K562 (cell line): ENCODE results near the gene DGCR6L. TPM values are rescaled to one million over a fixed set of nuclear protein-coding genes. Genes with fewer than 3 reads are reported as not detected.
A peak's percentile ranks its signal among the peaks of the same experiment; 100 is the strongest.
"Not testable (repeated sequence)": the region's sequence is repeated elsewhere in the genome, so short reads cannot be mapped to it uniquely, and the experiment has no call there.

ENCODE experiments used
- ATAC-seq: fragments of 200-7000 bp; cut with Tn5 transposase; 3 replicates; pipeline ENCODE4 v1.9.1; 2020; ENCODE audit warnings: moderate library complexity
- BruUV-seq: library from RNA; stranded (reverse); fragments of 400-500 nt; replicated peaks from 2 replicates; lab custom pipeline; 2021; lab: Mats Ljungman, UMichigan
- CTCF ChIA-PET: fragments of 300-600 bp; formaldehyde crosslinking; extraction: SDS; loops from one replicate; lab custom pipeline; 2021; ENCODE audit warnings: low intra/inter-chr PET ratio; lab: Yijun Ruan, JAX
- POLR2A ChIA-PET: fragments of 300-600, 350-650 bp; sonication (Branson Sonifier 250); formaldehyde crosslinking; extraction: SDS; loops from one replicate; lab custom pipeline; 2021; ENCODE audit warnings: antibody characterized with exemption, inconsistent platforms; lab: Yijun Ruan, JAX
- DNase-seq, 4 experiments: peaks; one replicate each; pipeline versions ENCODE4 v3.0.0 to v3.0.0-alpha.2; 2011 to 2018; ENCODE audit warnings: low spot score in 3 of 4, mixed read lengths in 3 of 4; ENCODE audit errors: extremely low read depth in 1 of 4
- FAIRE-seq: peaks from 2 replicates; lab custom pipeline; 2011; peaks lifted over from hg19 to GRCh38; lab: Jason Lieb, UNC
- H2AFZ ChIP-seq: 2 replicates; pipeline ENCODE4 v1.6.0; 2011; ENCODE audit warnings: low read depth, low read length, control low read depth, inconsistent platforms
- H3K27ac ChIP-seq: fragments of 200-600 bp; 3 replicates; pipeline ENCODE4 v1.8.0; 2011; ENCODE audit warnings: low read depth, mild to moderate bottlenecking, control low read depth, inconsistent platforms, low read length, moderate library complexity, mixed read lengths; ENCODE audit errors: extremely low read depth
- H3K27me3 ChIP-seq, 2 experiments: fragments of 300-600 bp in 1 of 2; 2 replicates in 1 of 2; 3 replicates in 1 of 2; pipeline versions ENCODE4 v1.6.0 to v1.8.0; 2011; ENCODE audit warnings: inconsistent platforms in 2 of 2, low read length in 2 of 2, mild to moderate bottlenecking in 1 of 2, mixed read lengths in 1 of 2, moderate library complexity in 1 of 2; ENCODE audit not compliant: control insufficient read depth in 2 of 2, insufficient read depth in 2 of 2
- H3K36me3 ChIP-seq: fragments of 300-600 bp; 3 replicates; pipeline ENCODE4 v1.8.0; 2011; ENCODE audit warnings: mild to moderate bottlenecking, low read length, inconsistent platforms; ENCODE audit not compliant: control insufficient read depth, insufficient read depth
- H3K4me1 ChIP-seq, 2 experiments: fragments of 200-600 bp in 1 of 2; replicated peaks in 1 of 2; 2 replicates in 1 of 2; 3 replicates in 1 of 2; pipeline versions ENCODE4 v1.5.1 to v1.8.0; 2011; ENCODE audit warnings: inconsistent platforms in 2 of 2, low read length in 2 of 2, mild to moderate bottlenecking in 1 of 2, mixed read lengths in 1 of 2, moderate library complexity in 1 of 2; ENCODE audit not compliant: control insufficient read depth in 2 of 2, insufficient read depth in 2 of 2
- H3K4me2 ChIP-seq: 2 replicates; pipeline ENCODE4 v1.6.1; 2011; ENCODE audit warnings: low read length, control low read depth, inconsistent platforms, mixed read lengths; ENCODE audit not compliant: insufficient read depth
- H3K4me3 ChIP-seq: fragments of 200-600 bp; sonication (generic), shearing (Covaris generic); 2 replicates; pipeline ENCODE4 v1.5.1; 2016; ENCODE audit warnings: control low read depth, inconsistent platforms
- H3K79me2 ChIP-seq: fragments of 200-600 bp; 3 replicates; pipeline ENCODE4 v1.8.0; 2011; ENCODE audit warnings: low read length, inconsistent platforms; ENCODE audit not compliant: control insufficient read depth, insufficient read depth
- H3K9ac ChIP-seq, 2 experiments: 2 replicates each; pipeline versions ENCODE4 v1.6.0 to v1.6.1; 2011; ENCODE audit warnings: low read depth in 2 of 2, low read length in 2 of 2, control low read depth in 1 of 2, inconsistent platforms in 1 of 2, mild to moderate bottlenecking in 1 of 2, mixed read lengths in 1 of 2; ENCODE audit not compliant: insufficient read depth in 1 of 2
- H3K9me1 ChIP-seq: one replicate; pipeline ENCODE4 v1.6.0; 2011; ENCODE audit warnings: inconsistent platforms, mild to moderate bottlenecking, low read length, moderate library complexity; ENCODE audit not compliant: control insufficient read depth, insufficient read depth
- H3K9me3 ChIP-seq: replicated peaks from 2 replicates; pipeline ENCODE4 v1.5.1; 2011; ENCODE audit warnings: low read depth, low read length, inconsistent platforms; ENCODE audit not compliant: control insufficient read depth, insufficient read depth
- H4K20me1 ChIP-seq: replicated peaks from 2 replicates; pipeline ENCODE4 v1.6.1; 2011; ENCODE audit warnings: low read length, inconsistent platforms, mixed read lengths; ENCODE audit not compliant: control insufficient read depth, insufficient read depth
- CBX5 ChIP-seq: IDR thresholded peaks from 2 replicates; pipeline ENCODE4 v1.6.1; 2014; ENCODE audit warnings: low read depth, borderline replicate concordance
- ZNF184 ChIP-seq: sonication (generic); formaldehyde crosslinking; IDR thresholded peaks from 2 replicates; pipeline ENCODE4 v1.5.0; 2020; ENCODE audit warnings: missing genetic modification reagents
- WGBS: fragments of 100-300 bp; shearing (Covaris generic); methylation state at CpG from one replicate; pipeline ENCODE4 v1.1.6; 2016; ENCODE audit warnings: low coverage, mixed read lengths; ENCODE audit not compliant: insufficient coverage; ENCODE audit errors: missing lambda C conversion rate; 5-methylcytosine and 5-hydroxymethylcytosine counted together
- in situ Hi-C: fragments of 300-500 bp; cut with MboI; formaldehyde crosslinking; loops from 4 replicates; pipeline ENCODE4 v1.15.0; 2018; ENCODE audit warnings: inconsistent platforms, mixed read lengths
- intact Hi-C: fragments of 100-400 bp; cut with micrococcal nuclease; formaldehyde crosslinking; loops from 2 replicates; pipeline ENCODE4 v1.14.2; 2022
- polyA plus RNA-seq, 8 experiments: library from polyadenylated mRNA; depleted of rRNA in 4 of 8; stranded (reverse) in 5 of 8; unstranded in 3 of 8; fragments of >200 nt; fragmentation: Nextera tagmentation in 2 of 8; fragmentation: Illumina TruSeq in 1 of 8; extraction: Ambion mirVana in 2 of 8; extraction: Trizol in 1 of 8; gene quantifications; 2 replicates each; pipeline versions ENCODE4 v1.2.1 to v1.2.3, GENCODE V29; 2011 to 2014; ENCODE audit warnings: inconsistent platforms in 1 of 8, missing spikeins in 1 of 8
- total RNA-seq, 7 experiments: library from RNA; depleted of rRNA in 6 of 7; stranded (reverse); fragments of >200 nt in 6 of 7; fragmentation: Illumina TruSeq in 2 of 7; extraction: Trizol in 2 of 7; gene quantifications; 2 replicates each; pipeline versions ENCODE4 v1.2.1 to v1.2.3, GENCODE V29; 2011 to 2021; ENCODE audit warnings: low replicate concordance in 1 of 7

DGCR6L gene
- total and polyA plus RNA-seq, 9 of the 15 experiments (the other 6 are each of a cell fraction or from before 2014, with no cell fraction given): 3.6 to 151 (median 51.0) TPM

DNA sequence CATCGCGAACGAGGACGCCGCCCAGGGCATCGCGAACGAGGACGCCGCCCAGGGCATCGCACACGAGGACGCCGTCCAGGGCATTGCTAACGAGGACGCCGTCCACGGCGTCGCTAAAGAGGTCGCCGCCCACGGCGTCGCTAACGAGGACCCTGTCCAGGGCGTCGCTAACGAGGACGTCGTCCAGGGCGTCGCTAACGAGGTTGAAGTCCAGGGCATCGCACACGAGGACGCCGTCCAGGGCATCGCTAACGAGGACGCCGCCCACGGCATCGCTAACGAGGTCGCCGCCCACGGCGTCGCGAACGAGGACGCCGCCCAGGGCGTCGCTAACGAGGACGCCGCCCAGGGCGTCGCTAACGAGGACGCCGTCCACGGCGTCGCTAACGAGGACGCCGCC, 38.1 kb upstream of the DGCR6L start:
- WGBS: 83% methylated on average over 50 of the region's 70 CpGs
- POLR2A ChIA-PET, FAIRE-seq, H3K4me2 ChIP-seq, H3K4me3 ChIP-seq, DNase-seq, H4K20me1 ChIP-seq, H3K27me3 ChIP-seq, BruUV-seq, H3K27ac ChIP-seq, ATAC-seq, H3K9me1 ChIP-seq, intact Hi-C loops, CTCF ChIA-PET, H2AFZ ChIP-seq, H3K9ac ChIP-seq, H3K36me3 ChIP-seq, in situ Hi-C loops, H3K79me2 ChIP-seq: not testable (repeated sequence)
- peaks cover 19% of the 10 kb centered on the region for H3K9me3 ChIP-seq
- peaks cover 0 to 20% of the 10 kb centered on the region in 2 experiments; a peak in 1 of 5 replicates for H3K4me1 ChIP-seq

DNA sequence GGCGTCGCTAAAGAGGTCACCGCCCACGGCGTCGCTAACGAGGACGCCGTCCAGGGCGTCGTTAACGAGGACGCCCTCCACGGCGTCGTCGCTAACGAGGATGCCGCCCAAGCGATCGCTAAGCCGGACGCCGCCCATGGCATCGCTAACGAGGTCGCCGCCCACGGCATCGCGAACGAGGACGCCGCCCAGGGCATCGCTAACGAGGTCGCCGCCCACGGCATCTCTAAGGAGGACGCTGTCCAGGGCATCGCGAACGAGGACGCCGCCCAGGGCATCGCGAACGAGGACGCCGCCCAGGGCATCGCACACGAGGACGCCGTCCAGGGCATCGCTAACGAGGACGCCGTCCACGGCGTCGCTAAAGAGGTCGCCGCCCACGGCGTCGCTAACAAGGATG, 37.0 kb upstream of the DGCR6L start:
- H3K4me2 ChIP-seq, ATAC-seq, H3K9ac ChIP-seq, in situ Hi-C loops, H4K20me1 ChIP-seq, H3K36me3 ChIP-seq, FAIRE-seq, H3K27ac ChIP-seq, CTCF ChIA-PET, intact Hi-C loops, H2AFZ ChIP-seq, H3K4me3 ChIP-seq, H3K9me1 ChIP-seq, H3K79me2 ChIP-seq, POLR2A ChIA-PET, DNase-seq, H3K27me3 ChIP-seq, BruUV-seq: not testable (repeated sequence)
- WGBS: 87% methylated on average over 51 of the region's 66 CpGs
- Histone ChIP-seq H3K4me1 (peaks cover 0 to 20% of the 10 kb centered on the region in 2 experiments; a peak in 1 of 5 replicates), H3K9me3 (peaks cover 19% of the 10 kb centered on the region)
- 0 out of 2 replicates have a peak, but pooled peaks have one; percentile 9 for TF ChIP-seq CBX5
- 0 out of 2 replicates have a peak, but pooled peaks have one; percentile 45 for TF ChIP-seq ZNF184 (CRISPR knock-in tag)
